DMS79 (cell line): ENCODE results near the gene PAK6.

Source experiments
- DNase-seq: peaks from one replicate; lab custom pipeline; 2025; lab: John Stamatoyannopoulos, UW

Gene PAK6

DNA sequence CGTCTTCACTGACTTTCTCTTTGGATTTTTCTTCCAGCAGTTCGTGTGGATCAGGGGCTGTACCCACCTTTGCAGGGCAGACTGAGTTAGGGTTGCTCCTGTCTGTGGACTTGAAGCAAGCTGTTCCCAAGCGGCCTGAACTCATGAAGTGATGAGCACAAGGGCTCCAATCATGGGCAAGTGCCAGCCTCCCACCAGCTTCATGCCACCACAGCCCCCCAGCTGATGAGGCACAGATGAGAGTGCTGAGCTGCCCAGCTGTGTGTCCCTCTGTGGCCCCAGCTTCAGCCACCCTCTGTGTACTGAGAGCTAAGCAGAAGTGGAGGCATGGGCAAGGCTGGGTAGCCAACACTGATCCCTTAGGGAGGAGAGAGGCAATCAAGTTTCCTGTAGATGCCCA is 72.1 kb downstream of the PAK6 start:
- DNase-seq, result no peak

DNA sequence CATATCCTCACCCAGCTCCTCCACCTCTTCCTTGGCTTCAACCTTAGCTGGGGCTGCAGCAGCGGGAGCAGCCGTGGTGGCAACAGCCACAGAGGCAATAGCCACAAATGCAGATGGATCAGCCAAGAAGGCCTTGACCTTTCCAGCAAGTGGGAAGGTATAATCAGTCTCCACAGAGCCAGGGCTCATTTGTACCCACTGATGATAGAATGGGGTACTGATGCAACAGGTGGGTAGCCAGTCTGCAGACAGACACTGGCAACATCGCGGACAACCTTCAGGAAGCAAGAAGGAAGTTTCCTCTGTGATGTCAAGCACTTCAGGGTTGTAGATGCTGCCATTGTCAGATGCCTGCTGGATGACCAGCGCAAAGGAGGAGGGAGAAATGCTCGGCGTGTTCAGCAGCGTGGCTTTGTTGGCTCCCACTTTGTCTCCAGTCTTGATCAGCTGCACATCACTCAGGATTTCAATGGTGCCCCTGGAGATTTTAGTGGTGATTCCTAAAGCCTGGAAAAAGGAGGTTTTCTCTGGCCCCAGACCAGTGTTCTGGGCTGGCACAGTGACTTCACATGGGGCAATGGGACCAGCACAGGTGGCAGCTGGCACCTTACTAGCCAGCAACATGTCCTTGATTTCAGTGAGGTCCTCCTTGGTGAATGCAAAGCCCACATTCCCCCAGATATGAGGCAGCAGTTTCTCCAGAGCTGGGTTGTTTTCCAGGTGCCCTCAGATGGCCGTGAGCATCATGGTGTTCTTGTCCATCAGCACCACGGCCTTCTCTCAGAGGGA is 73.7 kb downstream of the PAK6 start:
- DNase-seq, result no peak

DNA sequence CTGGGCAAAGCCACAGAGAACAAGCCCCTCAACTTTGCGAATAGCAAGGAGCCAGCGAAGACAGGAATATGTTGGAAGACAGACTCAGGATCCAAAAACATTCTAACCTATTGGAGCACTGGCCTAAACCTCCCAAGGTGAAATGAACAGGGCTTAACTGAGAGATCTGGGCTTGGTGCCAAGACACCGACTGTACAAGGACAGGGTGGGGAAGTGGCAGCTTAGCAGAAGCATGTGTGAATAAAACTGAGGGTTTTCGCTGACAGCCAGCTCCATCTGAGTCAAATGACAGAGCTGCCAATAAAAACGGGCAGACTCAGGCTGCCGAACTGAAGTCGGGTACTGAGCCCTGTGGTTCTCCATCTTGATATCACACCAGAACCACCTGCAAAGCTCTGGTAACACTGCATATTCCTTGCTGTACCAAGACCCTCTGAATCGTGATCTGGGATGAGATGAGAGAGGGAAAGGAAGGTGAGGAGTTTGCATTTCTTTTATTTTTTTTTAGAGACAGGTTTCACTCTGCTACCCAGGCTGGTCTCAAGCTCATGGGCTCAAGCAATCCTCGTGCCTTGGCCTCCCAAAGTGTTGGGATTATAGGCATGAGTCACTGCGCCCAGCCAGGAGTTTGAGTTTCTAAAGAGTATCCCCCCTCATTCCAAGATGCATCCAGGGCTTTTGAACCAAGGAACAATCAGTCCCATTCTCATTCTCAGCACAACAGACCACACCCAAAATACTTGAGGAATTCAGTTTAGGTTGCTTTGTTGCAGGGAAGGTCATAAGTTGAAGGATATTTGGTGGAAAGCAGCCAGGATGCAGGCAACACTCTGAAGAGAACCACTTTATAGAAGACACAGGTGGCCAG is 74.9 kb downstream of the PAK6 start:
- peak; percentile 56 for DNase-seq

DNA sequence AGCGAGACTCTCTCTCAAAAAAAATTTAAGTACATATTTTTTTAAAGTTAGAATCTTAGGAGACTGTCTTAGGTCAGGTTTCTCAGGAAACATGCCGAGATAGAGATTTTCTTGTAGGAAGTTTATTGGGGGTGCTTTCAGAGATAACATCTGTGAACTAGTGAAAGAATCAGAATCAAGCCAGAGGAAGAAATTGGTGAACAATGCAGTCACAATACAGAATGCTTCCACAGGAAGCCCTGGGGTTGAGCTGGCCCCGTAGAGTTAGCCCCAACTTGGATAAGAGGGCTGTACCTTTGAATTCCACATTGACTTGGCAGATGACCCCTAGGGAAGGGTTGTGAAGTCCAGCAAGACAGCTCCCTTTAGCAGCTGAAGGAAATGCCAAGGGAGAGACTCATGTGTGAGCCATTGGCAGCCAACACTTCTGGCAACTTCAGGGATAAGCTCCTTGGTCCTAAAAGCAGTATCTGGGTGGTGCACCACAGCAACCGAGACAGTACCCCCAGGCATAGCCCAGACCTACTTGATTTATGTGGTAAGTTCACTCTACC is 75.9 kb downstream of the PAK6 start:
- no peak for DNase-seq

DNA sequence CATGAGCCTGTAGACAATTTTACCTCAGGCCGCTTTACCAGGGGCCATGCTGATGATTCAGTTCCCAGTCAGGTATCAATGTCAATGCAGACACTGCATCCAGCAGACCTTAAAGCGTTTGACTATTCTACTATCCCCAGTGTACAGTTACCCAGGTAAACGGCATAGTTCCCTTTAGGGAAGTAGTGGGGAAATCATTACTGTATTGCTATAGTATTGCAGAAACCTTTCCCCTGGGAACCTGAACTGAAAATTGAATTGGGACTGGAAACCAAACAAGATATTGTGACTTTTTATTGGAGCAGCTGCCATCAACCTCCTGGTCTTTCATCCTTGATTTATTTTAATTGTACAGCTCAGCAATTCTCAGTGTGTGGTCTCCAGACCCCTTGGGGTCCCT is 78.1 kb downstream of the PAK6 start:
- DNase-seq, result no peak

DNA sequence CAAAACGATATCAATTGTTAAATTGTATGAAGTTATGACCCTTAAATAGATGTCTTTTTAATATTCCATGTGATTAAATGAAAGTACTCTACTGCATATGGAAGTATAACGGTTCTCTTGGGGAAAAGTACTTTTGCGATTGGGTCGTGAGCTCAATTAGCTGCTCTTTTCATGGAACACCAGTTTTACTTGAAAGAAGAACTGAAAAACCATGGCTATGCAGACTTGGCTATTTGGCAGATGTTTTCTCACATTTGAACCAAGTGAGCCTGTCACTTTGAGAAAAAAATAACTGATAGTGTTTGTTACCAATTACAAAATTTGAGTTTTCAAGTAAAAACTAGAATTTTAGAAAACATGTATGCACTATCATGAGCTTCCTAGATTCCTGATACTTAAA is 78.7 kb downstream of the PAK6 start:
- no peak for DNase-seq

DNA sequence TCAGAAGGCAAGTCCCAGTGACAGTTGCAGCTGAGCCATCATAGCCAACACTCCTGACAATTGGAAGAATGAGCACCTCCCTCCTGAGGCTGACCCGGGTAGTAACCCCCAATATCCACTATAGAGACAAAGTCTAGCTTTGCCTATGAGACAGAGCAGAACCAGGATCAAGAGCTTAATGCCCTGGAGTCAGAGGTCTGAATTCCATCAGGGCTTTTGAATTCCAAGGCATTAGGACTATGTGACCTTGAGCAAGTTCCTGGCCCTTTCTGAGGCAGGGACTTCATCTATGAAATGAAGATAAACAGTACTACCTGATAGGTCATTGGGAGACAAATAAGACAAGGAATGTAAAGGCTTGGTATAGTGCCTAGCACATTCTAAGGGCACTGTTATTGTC is 81.5 kb downstream of the PAK6 start:
- DNase-seq, result no peak

DNA sequence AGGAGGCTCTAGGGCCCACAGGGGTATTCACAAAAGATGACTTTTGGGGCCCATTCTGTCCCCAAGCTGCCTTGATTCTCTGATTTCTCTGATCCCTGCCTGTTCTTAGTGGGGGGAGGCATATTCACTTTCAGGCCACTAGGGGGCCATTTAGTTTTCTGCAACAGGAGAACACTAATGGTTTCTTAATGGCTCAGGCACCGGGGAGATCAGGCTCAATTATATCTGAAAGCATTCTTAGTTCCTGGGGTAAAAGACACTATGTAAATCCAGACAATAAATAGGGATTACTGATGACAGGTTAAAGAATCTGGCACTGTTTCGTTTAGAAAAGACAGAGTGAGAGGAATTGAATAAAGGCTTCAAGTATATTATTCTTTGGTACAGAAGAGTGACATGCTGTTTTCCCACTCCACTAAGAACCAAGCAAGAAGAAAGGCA is 82.1 kb downstream of the PAK6 start:
- DNase-seq, result peak; percentile 24

DNA sequence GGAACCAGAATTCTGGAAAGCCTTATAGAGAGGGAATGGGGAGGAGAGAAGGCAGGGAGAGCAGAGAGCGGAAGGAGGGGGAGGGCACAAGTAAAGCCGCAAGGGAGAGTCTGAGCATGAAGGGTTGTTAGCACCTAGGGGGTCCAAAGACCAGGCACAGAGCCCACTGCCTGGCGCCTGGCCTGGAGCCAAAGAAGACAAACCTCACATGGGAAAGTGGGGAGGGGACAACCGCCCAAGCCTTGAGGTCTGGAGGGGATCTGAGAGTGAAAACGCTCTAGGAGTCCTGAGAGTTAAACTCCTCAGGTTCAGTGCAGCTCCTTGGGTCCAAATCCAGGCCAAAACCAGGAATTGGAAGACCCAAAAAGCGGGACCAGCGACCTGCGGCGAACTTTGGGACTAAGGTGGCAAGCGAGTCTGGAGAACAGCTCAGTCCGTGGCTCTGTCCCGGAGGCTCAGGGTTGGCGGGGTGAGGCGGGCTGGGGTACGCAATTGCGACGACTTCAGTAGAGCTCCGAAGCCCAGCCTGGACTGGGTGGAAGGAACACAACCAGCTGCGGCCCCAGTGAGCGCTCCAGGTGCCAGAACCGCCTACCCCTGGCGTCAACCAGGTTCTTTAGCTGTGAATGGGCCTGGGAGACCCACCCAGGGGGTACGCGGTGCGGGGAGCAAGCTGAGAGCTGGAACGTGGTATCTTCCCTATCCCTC is 83.8 kb downstream of the PAK6 start:
- DNase-seq, result peak; percentile 23

DNA sequence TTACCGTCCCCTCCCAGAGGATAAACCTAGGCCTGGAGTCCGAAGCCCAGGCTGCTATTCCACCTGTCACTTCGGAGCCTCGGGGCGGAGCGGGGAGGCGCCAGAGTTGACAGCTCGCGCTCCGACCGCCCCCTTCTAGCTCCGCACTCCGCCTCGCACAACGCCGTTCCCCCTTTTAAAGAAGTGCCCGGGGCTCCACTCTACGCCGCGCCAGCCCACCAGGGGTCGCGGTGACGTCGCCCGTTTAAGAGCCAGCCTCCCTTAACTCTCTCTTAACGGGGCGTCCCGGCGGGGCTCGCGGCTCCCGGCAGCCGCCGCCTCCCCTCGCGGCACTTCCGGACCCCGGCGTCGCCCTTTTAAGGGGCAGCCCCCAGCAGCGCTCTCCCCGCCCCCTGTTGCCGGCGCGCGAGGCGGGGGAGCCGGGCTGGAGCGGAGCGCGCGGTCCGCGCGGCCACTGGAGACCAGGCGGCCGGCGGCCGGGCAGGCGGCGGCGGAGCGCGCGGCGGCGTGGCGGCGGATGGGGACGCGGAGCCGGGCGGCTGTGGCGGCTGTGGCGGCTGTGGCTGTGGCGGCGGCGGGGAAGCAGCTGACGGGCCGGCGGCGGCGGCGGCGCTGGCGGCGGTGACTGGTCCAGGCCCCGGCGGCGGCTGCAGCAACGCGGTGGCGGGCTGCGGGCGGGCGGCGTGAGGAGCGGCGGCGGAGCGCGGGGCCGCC is 84.5 kb downstream of the PAK6 start, which contains the start of gene INAFM2:
TSS of gene INAFM2 (plus strand) at position 454 of the 714 bp plus-strand sequence. CDS start 364 bp downstream, outside the sequence.
- peak; percentile 49 for DNase-seq

DNA sequence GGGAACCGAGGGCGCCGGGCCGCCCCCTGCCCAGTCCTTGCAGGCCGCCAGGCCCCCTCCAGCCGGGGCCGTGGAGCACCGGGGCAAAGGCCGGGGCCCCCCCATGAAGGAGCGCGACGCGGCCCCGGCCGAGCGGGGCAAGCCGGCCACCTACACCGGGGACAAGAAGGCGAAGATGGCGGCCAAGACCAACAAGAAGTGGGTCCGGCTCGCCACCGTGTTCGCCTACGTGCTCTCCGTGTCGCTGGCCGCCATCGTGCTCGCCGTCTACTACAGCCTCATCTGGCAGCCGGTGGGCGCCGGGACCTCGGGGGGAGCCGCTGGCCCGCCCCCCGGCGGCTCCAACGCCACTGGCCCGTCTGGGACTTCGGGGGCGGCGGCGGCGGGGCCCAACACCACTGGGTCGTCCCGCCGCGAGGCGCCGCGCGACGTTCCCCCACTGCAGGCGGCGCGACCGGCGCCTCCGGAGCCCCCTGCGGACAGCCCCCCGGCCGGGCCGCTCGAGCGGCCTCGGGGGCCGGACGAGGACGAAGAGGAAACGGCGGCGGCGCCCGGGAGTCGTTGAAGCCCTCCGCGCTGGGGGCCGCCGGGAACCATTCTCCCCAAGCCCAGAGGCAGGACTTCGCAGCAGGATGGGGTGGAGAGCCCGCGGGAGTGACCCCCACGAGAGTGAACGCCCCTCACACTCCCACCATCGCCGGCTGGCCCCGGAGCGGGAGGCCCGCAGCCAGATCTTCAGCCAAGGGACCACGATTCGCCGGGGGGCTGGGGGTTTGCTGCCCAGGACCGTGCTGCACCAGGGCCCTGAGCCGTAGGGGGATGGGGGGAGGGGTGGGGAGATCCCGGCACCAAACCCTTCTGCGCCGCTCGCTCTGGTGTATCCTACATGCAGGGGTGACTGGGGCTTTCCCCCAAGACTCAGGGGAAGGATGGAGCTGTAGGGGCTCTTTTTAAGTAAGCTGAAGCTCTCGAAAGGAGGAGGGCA is 85.4 kb downstream of the PAK6 start:
- no peak for DNase-seq

DNA sequence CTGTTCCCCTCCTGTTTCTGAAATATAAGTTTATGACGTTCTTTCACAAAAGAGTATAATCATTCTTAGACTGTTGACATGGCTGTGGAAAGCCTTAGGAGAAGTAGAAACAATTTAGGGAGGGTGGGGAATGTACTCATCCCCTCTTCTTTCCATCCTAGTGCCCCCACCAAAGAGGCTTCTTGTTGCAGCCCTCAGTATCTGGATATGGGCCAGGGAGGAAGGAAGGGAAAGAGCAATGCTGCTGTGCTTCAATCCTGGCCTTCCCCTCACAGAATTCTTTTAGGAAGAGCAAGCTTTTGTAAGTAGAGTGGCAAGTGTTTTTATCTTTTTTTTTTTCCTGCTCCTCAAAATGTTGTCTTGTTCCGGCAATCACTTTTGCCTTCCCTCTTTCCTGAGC is 86.3 kb downstream of the PAK6 start:
- DNase-seq, result no peak

DNA sequence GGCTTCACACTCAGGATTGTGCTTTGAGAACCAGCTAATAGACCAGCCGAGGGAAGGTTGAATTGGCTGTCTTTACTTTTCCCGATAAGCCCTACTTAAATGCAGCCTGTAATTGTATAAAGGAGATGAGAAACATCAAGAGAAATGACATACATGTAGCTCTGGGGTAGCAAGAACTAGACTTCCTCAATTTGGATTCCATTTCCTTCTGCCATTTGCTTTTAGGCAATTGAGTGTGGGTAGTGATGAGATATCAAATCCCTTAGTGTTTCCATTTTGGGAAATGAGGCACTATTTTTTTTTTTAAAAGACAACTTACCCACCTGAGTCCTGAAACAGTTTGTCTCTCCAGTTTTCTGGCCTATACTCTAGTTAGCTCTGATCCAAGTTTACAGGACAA is 86.8 kb downstream of the PAK6 start:
- no peak for DNase-seq
